ENCODE results near the gene IGF2R.

The IGF2R gene

GRCh38 chr6:160049346-160049745 is 80.5 kb downstream of the IGF2R start:
- no peak for DNase-seq (ENCODE audit: low read depth)

DNA sequence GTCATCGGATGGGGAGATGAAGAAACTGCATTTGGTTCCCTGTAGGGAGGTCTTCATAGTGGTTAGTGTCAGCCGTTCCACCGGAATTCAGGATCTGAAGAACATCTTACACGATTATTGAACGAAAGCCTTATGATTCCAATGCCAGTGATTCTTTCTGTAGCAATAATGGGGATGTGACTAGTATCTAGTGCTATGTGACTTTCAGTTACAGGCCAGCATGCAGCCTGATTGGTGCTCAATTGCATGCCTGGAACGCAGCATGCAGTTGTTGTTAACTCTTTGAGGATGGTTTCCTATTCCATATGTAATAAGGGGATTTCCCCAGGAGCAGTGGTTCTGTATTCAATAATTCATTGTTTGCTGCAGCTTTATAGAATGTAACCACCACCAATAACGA is 81.1 kb downstream of the IGF2R start:
- no peak for DNase-seq (ENCODE audit: low read depth)

DNA sequence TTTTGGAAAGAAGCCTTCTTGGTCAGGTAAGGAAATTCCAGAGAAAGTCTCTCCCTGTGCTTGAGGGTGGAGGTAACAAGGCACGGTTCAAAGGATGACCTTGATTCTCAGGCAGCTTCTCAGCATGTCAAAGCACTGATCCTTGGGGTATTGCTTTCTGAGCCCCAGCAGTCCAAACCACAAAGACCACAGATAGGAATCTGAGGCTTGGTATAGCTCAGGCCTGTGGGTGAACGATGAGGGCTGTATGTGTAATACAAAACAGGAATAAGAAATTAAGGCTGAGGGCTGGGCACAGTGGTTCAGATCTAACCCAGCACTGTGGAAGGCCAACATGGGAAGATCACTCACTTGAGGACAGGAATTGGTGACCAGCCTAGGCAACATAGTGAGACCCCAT is 82.5 kb downstream of the IGF2R start:
- no peak for DNase-seq (ENCODE audit: low read depth)

- no peak for DNase-seq (ENCODE audit: low read depth)
Measured at GRCh38 chr6:160054271-160054670, 85.4 kb downstream of the IGF2R start.

DNA sequence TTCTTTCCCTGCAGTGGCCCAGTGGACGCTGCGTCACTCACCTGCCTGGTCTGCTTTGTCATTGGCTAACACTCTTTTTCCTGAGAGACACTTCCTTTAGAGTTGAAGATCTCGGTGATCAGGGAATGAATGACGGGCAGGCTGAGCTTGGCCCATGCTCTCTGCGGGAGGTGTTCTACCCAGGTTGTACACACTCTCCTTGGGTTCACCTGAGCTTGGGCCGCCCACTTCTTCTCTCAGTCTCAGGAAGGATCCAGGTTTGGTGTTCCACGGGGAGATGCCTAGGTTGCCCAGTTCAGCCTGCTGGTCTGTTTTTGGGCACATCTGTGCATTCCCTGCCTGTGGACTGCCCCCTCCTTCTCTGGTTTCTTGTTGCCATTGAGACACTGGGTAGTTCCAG is 86.0 kb downstream of the IGF2R start:
- DNase-seq (ENCODE audit: low read depth) = no peak

DNA sequence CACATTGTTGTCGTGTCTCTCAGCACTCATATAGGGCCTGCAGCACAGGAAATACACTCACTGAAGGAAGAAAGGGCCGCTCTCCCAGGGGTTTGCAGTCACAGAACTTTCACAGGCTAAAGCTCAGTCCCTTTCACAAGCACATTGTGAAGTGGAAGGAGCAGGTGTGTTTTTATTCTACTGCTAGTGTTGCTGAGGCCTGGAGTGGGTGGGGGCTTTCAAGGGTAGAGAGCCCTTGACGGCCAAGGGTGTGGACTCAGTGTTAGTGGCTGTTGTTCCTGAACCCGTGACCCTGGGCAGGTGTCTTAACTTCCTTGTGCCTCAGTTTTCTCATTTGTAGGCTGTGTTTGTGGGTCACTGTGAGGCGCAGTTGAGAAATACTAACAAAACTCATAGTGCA is 86.5 kb downstream of the IGF2R start:
- no peak for DNase-seq (ENCODE audit: low read depth)

- no peak for DNase-seq (ENCODE audit: low read depth)
Measured at GRCh38 chr6:160055813-160056212, 86.9 kb downstream of the IGF2R start.

GRCh38 chr6:160057080-160057479 is 88.2 kb downstream of the IGF2R start:
- DNase-seq (ENCODE audit: low read depth) = no peak

DNA sequence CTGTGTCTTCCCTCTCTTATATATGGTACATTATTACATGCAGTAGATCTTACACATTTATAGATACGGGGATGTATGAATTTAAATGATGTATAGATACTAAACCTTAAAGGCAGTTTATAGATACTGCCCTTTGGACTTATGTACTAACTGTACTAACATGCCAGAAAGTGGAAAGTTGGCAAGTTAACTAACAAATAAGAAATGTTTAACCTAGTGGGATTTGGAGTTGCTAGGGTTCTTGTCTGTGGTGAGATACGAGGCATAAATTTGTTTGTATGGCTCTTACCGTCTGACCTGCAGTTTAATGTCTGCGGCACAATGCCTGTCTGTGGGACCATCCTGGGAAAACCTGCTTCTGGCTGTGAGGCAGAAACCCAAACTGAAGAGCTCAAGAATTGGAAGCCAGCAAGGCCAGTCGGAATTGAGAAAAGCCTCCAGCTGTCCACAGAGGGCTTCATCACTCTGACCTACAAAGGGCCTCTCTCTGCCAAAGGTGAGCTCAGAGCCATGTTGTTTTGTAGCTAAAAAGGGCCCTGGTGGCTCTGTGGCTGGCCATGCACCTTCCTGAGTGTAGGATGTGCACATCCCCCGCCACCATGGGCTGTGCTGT is 89.8 kb downstream of the IGF2R start:
- DNase-seq (ENCODE audit: low read depth) = no peak

- DNase-seq (ENCODE audit: low read depth) = no peak
Measured at GRCh38 chr6:160060221-160060620, 91.3 kb downstream of the IGF2R start.

GRCh38 chr6:160060920-160061447 is 92.1 kb downstream of the IGF2R start:
- no peak for DNase-seq (ENCODE audit: low read depth)

DNA sequence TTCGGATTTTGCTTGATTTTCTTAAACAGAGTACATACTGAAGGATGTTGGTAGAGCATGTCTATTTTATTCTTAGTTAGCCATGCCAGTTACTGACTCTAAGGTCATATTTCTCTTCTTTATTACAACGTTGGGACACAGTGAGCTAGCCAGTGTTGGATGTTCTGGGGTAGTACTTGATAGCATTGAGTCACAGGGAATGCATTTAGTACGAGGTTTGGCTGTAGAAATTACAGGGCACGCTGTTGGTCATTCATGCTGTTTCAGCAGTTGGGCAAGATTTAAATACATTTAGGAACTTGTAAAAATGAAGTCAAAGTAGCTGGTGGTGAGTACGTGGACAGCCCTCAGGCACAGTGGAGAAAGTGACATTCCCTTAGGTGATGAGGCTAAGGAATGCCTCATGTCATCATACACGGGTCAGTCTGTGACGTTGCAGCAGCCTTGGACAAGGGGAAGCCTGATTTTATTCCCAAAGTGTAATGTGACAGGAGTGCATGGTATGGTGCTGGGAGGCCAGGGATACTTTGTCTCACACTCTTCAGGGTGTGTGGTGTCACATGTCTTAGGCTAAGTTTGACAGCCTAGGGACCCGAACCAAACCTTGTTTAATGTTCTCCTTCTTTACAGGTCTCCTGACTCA is 95.0 kb downstream of the IGF2R start:
- no peak for DNase-seq (ENCODE audit: low read depth)

DNA sequence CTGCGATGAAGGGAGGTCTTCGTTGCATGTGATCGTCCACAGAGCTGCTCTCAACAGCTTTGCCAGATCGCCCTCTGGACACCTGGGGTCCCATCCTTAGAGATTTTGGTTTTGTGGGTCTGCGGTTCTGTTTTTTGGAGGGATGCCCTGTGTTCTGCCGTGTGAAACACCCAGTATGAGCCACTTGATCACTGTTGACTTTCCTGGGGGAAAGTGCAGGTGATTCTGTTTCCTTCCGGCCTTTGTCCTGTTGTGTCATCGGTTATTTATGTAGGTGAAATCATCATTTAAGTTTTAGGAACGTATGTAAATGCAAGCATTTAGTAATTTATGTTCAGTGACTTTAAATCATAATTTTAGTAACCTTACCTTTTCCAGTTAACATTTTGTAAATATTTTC is 96.3 kb downstream of the IGF2R start:
- DNase-seq (ENCODE audit: low read depth) = no peak

GRCh38 chr6:160067564-160067963 is 98.7 kb downstream of the IGF2R start:
- DNase-seq (ENCODE audit: low read depth) = no peak

- no peak for DNase-seq (ENCODE audit: low read depth)
Measured at GRCh38 chr6:160068346-160068745, 99.5 kb downstream of the IGF2R start.

- no peak for DNase-seq (ENCODE audit: low read depth)
Measured at GRCh38 chr6:160069050-160069454, 100.2 kb downstream of the IGF2R start.

DNA sequence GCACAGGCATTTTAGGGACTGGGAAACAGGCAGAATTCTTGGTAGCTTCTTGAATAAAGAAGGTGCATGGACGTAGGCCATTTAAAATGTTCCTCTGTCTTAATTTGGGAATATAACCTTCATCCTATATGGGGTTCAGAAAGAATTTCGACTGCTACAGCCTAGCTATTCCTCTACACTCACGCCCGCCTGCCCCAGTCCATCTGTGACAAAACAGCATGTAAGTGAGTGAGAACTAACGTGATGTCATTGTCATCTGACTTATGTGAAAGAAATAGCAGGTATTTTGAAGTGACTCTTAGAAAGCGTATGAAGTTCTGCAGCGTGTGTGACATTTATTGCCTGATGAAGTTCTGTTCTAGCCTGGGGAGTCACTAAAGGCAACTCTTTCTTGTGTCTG is 100.6 kb downstream of the IGF2R start:
- no peak for DNase-seq (ENCODE audit: low read depth)

DNA sequence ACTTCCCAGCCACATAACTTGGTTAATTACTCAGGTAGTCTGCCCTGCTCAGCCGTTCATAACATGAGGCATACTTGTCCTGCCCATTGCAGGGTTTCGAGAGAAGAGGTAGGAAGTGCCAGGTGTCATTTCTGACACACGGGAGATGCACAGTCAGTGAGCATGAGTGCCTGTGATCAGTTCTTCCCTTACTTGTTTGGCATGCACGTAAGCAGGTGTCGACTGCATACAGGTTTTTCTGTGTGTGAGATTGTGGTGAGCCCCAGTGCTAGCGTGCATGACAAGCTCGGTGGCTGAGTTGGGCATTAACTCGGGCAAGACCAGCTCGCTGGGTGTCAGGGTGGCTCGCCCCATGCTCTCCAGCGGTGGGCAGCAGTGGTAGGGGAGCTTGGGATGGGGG is 101.5 kb downstream of the IGF2R start:
- no peak for DNase-seq (ENCODE audit: low read depth)

DNA sequence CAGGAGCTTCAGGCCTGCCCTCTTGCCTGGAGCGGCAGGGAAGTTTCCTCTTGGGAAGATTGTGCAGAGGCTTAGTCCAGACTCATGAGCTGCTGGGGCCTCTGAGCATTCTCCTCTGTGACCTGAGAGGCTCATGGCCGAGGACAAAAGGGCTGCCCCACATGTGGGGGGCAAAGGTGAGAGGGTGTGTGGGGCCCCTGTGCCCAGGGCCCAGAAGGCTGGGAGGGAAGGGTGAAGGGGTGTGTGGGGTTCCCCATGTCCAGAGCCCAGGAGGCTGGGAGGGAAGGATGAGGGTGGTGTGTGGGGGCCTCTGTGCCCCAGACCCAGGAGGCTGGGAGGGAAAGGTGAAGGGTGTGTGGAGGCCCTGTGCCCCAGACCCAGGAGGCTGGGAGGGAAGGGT is 101.9 kb downstream of the IGF2R start:
- no peak for DNase-seq (ENCODE audit: low read depth)

GRCh38 chr6:160071805-160072690 is 103.2 kb downstream of the IGF2R start:
- no peak for DNase-seq (ENCODE audit: low read depth)

DNA sequence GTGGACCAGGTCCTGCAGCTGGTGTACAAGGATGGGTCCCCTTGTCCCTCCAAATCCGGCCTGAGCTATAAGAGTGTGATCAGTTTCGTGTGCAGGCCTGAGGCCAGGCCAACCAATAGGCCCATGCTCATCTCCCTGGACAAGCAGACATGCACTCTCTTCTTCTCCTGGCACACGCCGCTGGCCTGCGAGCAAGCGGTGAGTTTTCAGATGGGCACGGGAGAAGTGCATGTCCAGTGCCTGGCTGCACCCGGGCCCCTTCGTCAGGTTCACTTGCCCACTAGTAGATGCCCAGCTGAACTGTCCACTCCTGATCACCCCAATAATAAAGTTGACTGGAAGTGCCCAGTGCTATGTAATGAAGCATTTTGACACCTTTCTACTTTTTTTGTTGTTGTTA is 104.4 kb downstream of the IGF2R start:
- DNase-seq (ENCODE audit: low read depth) = no peak

DNA sequence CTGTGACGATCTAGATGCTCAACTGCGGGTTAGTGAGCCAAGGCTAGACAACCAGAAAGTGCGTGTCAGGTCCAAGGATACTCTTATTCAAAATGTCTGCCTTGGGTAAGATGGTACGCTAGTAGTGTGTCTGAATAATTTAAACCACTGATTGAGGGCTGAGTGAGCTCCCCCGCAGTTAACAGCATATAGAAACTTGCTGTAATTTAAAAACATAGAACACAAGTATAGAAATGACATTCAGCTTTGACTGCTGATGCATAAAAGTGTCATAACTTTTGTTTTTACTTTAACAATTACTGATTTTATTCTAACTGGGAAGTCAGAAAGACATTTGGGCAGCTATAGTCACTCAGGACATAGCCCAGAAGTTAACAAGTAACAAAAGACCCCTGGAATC is 107.1 kb downstream of the IGF2R start:
- no peak for DNase-seq (ENCODE audit: low read depth)

GRCh38 chr6:160077024-160077423 is 108.1 kb downstream of the IGF2R start:
- no peak for DNase-seq (ENCODE audit: low read depth)

All from activated T-helper 9 cell treated with anti-CD3 and anti-CD28 coated beads, Interleukin-2, amount 50 U/mL, for 16 hours (primary cell).